ENCODE data around the gene STAT2.

DNA sequence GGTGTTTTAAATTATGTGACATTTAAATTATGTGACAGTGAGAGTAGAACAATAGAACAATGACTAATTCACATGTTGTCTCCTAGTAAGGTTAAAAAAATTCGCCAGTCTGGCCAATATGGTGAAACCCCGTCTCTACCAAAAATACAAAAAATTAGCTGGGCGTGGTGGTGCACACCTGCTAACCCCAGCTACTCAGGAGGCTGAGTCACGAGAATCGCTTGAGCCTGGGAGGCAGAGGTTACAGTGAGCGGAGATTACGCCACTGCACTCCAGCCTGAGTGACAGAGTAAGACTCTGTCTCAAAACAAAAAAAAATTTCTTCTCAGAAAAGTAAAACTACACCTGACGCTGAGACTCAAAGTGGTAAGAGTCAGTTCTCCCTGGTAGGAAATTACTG, 62.5 kb downstream of the STAT2 start:
- TF ChIP-seq, protein P1, sequence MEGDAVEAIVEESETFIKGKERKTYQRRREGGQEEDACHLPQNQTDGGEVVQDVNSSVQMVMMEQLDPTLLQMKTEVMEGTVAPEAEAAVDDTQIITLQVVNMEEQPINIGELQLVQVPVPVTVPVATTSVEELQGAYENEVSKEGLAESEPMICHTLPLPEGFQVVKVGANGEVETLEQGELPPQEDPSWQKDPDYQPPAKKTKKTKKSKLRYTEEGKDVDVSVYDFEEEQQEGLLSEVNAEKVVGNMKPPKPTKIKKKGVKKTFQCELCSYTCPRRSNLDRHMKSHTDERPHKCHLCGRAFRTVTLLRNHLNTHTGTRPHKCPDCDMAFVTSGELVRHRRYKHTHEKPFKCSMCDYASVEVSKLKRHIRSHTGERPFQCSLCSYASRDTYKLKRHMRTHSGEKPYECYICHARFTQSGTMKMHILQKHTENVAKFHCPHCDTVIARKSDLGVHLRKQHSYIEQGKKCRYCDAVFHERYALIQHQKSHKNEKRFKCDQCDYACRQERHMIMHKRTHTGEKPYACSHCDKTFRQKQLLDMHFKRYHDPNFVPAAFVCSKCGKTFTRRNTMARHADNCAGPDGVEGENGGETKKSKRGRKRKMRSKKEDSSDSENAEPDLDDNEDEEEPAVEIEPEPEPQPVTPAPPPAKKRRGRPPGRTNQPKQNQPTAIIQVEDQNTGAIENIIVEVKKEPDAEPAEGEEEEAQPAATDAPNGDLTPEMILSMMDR (IDR thresholded peaks at IDR 0.05; ENCODE audit: low read length), result no peak
- TF ChIP-seq EZH2 (IDR thresholded peaks at IDR 0.05; ENCODE audit: borderline replicate concordance, low read length), result no peak
